Peyer's patch (tissue), 4 donors: ENCODE data around the gene PRMT7. TPM values are rescaled to one million over a fixed set of nuclear protein-coding genes. Genes with fewer than 3 reads are reported as not detected.

Experiments
- DNase-seq, 3 donors: peaks; one replicate each; pipeline ENCODE4 v3.0.0-alpha.2; 2017 to 2019
- H3K27ac ChIP-seq, 4 donors: fragments of 200-600 bp; sonication (generic); one replicate each; pipeline ENCODE4 v1.5.1; 2016 to 2019
- H3K27me3 ChIP-seq, 2 donors: fragments of 200-600 bp; sonication (generic); one replicate each; pipeline ENCODE4 v1.5.1; 2019
- H3K36me3 ChIP-seq, 3 donors: fragments of 200-600 bp; sonication (generic); one replicate each; pipeline ENCODE4 v1.5.1; 2016 to 2019
- H3K4me1 ChIP-seq, 4 donors: fragments of 200-600 bp; sonication (generic); one replicate each; pipeline ENCODE4 v1.5.1; 2016 to 2019
- H3K4me3 ChIP-seq, 4 donors: fragments of 200-600 bp; sonication (generic); 1 replicate in 3 of 4; 2 replicates in 1 of 4; pipeline ENCODE4 v1.5.1; 2016 to 2019; ENCODE audit warnings: mild to moderate bottlenecking in 1 of 4
- H3K9me3 ChIP-seq, 4 donors: fragments of 200-600 bp; sonication (generic); one replicate each; pipeline ENCODE4 v1.5.1; 2016 to 2019; ENCODE audit warnings: mild to moderate bottlenecking in 1 of 4
- POLR2A ChIP-seq, 2 donors: fragments of 450-650 bp; IDR thresholded peaks; one replicate each; pipeline ENCODE4 v1.5.1; 2017; ENCODE audit warnings: antibody characterized with exemption in 2 of 2, mild to moderate bottlenecking in 2 of 2, moderate library complexity in 2 of 2
- total RNA-seq, 4 donors: library from RNA; depleted of rRNA; stranded (reverse); fragments of >200 nt; gene quantifications; one replicate each; pipeline ENCODE4 v1.1.0, GENCODE V29; 2016
- TF ChIP-seq, protein P1 (sequence below), 6 experiments: fragments of 450-650 bp in 4 of 6; fragments of 200-600 bp in 2 of 6; sonication (generic) in 1 of 6; IDR thresholded peaks; one replicate each; pipeline ENCODE4 v1.5.1; 2017 to 2019; ENCODE audit warnings: antibody characterized with exemption in 6 of 6, mild to moderate bottlenecking in 3 of 6, moderate library complexity in 1 of 6

The PRMT7 gene
- total RNA-seq, 4 donors from 2014 or later = 36.6 to 145 (median 65.0) TPM

DNA sequence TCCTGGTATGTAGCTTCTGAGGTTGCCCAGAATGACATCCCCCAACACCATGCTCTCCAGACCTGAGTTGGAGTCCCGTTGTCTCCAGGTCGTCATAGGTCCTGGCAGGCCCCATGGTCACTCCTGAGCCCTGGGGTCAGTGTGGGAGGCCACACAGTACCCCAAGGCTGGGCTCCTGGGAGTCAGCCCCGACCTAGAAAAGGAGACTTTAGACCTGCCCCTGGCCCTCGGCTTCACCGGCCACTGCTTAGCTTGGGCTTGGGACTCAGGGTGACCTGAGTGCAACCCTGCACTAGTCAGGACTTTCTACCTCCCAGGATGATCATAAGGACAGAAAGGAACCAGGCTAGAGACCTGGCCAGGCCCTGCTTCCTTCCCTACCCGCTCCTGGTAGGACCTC lies 65.8 kb downstream of the PRMT7 start:
- DNase-seq = no peak
- Histone ChIP-seq H3K27me3 (no peaks in the 10 kb centered on the region), H3K4me3 (no peak overlapping the region), H3K4me1 (no peaks in the 10 kb centered on the region), H3K9me3 (no peaks in the 10 kb centered on the region), H3K27ac (no peak overlapping the region), H3K36me3 (peaks cover 0 to 58% (median 0%) of the 10 kb centered on the region in 3 donors)
- TF ChIP-seq POLR2A (IDR thresholded peaks at IDR 0.05) = no peak
- TF ChIP-seq, protein P1, sequence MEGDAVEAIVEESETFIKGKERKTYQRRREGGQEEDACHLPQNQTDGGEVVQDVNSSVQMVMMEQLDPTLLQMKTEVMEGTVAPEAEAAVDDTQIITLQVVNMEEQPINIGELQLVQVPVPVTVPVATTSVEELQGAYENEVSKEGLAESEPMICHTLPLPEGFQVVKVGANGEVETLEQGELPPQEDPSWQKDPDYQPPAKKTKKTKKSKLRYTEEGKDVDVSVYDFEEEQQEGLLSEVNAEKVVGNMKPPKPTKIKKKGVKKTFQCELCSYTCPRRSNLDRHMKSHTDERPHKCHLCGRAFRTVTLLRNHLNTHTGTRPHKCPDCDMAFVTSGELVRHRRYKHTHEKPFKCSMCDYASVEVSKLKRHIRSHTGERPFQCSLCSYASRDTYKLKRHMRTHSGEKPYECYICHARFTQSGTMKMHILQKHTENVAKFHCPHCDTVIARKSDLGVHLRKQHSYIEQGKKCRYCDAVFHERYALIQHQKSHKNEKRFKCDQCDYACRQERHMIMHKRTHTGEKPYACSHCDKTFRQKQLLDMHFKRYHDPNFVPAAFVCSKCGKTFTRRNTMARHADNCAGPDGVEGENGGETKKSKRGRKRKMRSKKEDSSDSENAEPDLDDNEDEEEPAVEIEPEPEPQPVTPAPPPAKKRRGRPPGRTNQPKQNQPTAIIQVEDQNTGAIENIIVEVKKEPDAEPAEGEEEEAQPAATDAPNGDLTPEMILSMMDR (IDR thresholded peaks at IDR 0.05) = no peak

DNA sequence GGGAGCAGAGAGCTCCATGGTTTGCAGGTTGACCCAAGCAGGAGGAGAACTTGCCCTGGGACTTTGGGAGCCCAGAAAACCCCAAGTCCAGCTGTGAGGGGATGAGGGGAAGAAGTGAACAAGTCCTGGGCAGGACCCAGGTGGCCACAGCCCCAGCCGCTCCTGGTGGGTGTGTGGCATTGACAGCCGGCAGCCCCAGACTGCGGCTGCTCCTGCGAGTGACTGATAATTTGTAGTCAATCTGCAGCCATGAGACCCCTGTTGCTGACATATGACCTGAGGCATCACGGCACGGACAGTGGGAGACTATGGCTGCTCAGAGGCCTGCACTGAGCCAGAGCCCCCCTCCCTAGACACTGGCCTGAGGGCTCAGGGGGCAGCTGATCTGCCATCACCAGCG lies 66.4 kb downstream of the PRMT7 start:
- DNase-seq = no peak
- no peak for TF ChIP-seq POLR2A (IDR thresholded peaks at IDR 0.05)
- TF ChIP-seq, protein P1 (IDR thresholded peaks at IDR 0.05) = no peak
- no peaks in the 10 kb centered on the region for H3K9me3 ChIP-seq
- H3K36me3 ChIP-seq = peaks cover 0 to 56% (median 0%) of the 10 kb centered on the region in 3 donors
- peaks cover 0 to 5% (median 4%) of the 10 kb centered on the region in 4 donors for H3K4me1 ChIP-seq
- no peak overlapping the region for H3K4me3 ChIP-seq
- H3K27ac ChIP-seq = no peak overlapping the region
- H3K27me3 ChIP-seq = no peaks in the 10 kb centered on the region

GRCh38 chr16:68377667-68378393 lies 67.0 kb downstream of the PRMT7 start:
- H3K4me1 ChIP-seq = peaks cover 0 to 11% (median 7%) of the 10 kb centered on the region in 4 donors
- TF ChIP-seq, protein P1 (IDR thresholded peaks at IDR 0.05) = no peak
- TF ChIP-seq POLR2A (IDR thresholded peaks at IDR 0.05) = no peak
- no peak for DNase-seq
- H3K9me3 ChIP-seq = no peaks in the 10 kb centered on the region
- peaks cover 0 to 55% (median 0%) of the 10 kb centered on the region in 3 donors for H3K36me3 ChIP-seq
- H3K27ac ChIP-seq = no peak overlapping the region
- no peaks in the 10 kb centered on the region for H3K27me3 ChIP-seq
- no peak overlapping the region for H3K4me3 ChIP-seq

GRCh38 chr16:68378436-68379415 lies 67.9 kb downstream of the PRMT7 start:
- no peaks in the 10 kb centered on the region for H3K9me3 ChIP-seq
- H3K27me3 ChIP-seq = no peaks in the 10 kb centered on the region
- peaks cover 0 to 20% (median 9%) of the 10 kb centered on the region in 4 donors for H3K4me1 ChIP-seq
- no peak overlapping the region for H3K4me3 ChIP-seq
- H3K36me3 ChIP-seq = peaks cover 0 to 53% (median 0%) of the 10 kb centered on the region in 3 donors
- H3K27ac ChIP-seq = no peak overlapping the region
- no peak for DNase-seq
- TF ChIP-seq, protein P1 (IDR thresholded peaks at IDR 0.05) = no peak
- no peak for TF ChIP-seq POLR2A (IDR thresholded peaks at IDR 0.05)

DNA sequence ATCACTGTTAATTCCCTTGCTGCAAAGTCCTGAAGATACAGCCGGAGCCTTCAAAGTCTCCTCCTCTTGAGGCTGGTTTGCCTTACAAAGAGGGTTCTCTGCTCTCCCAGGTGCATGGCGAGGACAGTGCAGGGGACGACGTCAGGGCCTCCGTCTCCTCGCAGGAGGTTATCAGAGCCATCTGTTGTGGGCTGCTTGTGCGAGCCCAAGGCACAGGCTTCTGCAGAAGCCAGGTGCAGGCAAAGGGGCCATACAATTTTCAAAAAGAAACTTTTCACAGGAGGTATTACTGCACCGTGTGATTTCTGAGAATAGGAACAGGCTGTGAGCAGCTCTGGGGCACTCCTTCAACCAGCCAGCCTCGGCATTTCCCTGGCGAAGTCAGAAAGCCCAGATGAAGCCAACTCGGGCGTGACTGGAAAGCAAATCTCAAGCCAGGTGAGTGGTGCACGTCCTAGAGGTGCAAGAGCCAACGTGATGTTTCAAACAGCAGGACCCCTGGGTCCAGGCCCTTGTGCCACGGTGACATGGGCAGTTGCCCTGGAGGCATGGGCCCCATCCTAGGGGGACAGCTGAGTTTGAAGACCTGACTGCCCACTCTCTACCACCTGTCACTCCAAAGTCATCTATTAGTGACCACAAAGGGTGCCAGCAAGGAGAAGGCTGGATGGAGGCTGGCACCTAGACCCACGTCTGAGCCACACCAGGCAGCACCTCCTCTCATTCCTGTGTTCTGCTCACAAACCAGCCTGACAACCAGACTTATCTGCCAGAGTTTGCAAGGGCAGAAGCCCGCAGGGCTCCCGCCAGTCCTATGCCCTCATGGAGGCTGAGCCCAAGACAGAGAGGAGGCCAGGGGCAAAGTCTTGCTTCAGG lies 68.9 kb downstream of the PRMT7 start:
- no peak for DNase-seq
- Histone ChIP-seq H3K27me3 (no peaks in the 10 kb centered on the region), H3K4me1 (peaks cover 0 to 29% (median 9%) of the 10 kb centered on the region in 4 donors), H3K4me3 (no peak overlapping the region), H3K9me3 (no peaks in the 10 kb centered on the region), H3K27ac (peak overlapping the region in 1 of 4 donors; percentile 17), H3K36me3 (peaks cover 0 to 49% (median 0%) of the 10 kb centered on the region in 3 donors)
- TF ChIP-seq, protein P1 (IDR thresholded peaks at IDR 0.05) = no peak
- no peak for TF ChIP-seq POLR2A (IDR thresholded peaks at IDR 0.05)
